ENCODE measurements around the gene AKAP8. TPM values are rescaled to one million over a fixed set of nuclear protein-coding genes. Genes with fewer than 3 reads are reported as not detected.

The AKAP8 gene
- total RNA-seq, 1 donor from 2014 or later: 41.3 TPM

GRCh38 chr19:15323496-15324235 lies 55.9 kb downstream of the AKAP8 start:
- Mint-ChIP-seq H3K4me1 (peaks cover 76% of the 10 kb centered on the region), H3K36me3 (ENCODE audit: low read depth) (no peaks in the 10 kb centered on the region), H3K27ac (ENCODE audit: unreplicated experiment) (no peak overlapping the region), H3K27me3 (ENCODE audit: low read depth) (no peaks in the 10 kb centered on the region), H3K9me3 (peaks cover 2% of the 10 kb centered on the region), H3K4me3 (no peak overlapping the region)
- no peak for TF ChIP-seq CTCF (conservative IDR thresholded peaks at IDR 0.05)
- DNase-seq (ENCODE audit: low read depth, low spot score): no peak

- DNase-seq (ENCODE audit: low read depth, low spot score): no peak
- TF ChIP-seq CTCF (conservative IDR thresholded peaks at IDR 0.05): no peak
- Mint-ChIP-seq H3K27me3 (ENCODE audit: low read depth) (no peaks in the 10 kb centered on the region), H3K36me3 (ENCODE audit: low read depth) (no peaks in the 10 kb centered on the region), H3K27ac (ENCODE audit: unreplicated experiment) (peak overlapping the region; percentile 35), H3K9me3 (peaks cover 2% of the 10 kb centered on the region), H3K4me1 (peaks cover 78% of the 10 kb centered on the region), H3K4me3 (peak overlapping the region; percentile 2)
Observed at GRCh38 chr19:15321739-15322138, 57.8 kb downstream of the AKAP8 start.

GRCh38 chr19:15320116-15320515 lies 59.5 kb downstream of the AKAP8 start:
- no peak overlapping the region for H3K27ac Mint-ChIP-seq (ENCODE audit: unreplicated experiment)
- H3K4me1 Mint-ChIP-seq: peaks cover 73% of the 10 kb centered on the region
- no peak for DNase-seq (ENCODE audit: low read depth, low spot score)
- no peaks in the 10 kb centered on the region for H3K27me3 Mint-ChIP-seq (ENCODE audit: low read depth)
- no peak overlapping the region for H3K4me3 Mint-ChIP-seq
- H3K36me3 Mint-ChIP-seq (ENCODE audit: low read depth): no peaks in the 10 kb centered on the region
- H3K9me3 Mint-ChIP-seq: peaks cover 2% of the 10 kb centered on the region
- no peak for TF ChIP-seq CTCF (conservative IDR thresholded peaks at IDR 0.05)

- Mint-ChIP-seq H3K9me3 (peaks cover 2% of the 10 kb centered on the region), H3K27ac (ENCODE audit: unreplicated experiment) (no peak overlapping the region), H3K27me3 (ENCODE audit: low read depth) (no peaks in the 10 kb centered on the region), H3K4me3 (no peak overlapping the region), H3K4me1 (peaks cover 67% of the 10 kb centered on the region), H3K36me3 (ENCODE audit: low read depth) (no peaks in the 10 kb centered on the region)
- DNase-seq (ENCODE audit: low read depth, low spot score): no peak
- no peak for TF ChIP-seq CTCF (conservative IDR thresholded peaks at IDR 0.05)
Observed at GRCh38 chr19:15318241-15318691, 61.3 kb downstream of the AKAP8 start.

- H3K4me3 Mint-ChIP-seq: peak overlapping the region; percentile 11
- no peak for TF ChIP-seq CTCF (conservative IDR thresholded peaks at IDR 0.05)
- peaks cover 65% of the 10 kb centered on the region for H3K4me1 Mint-ChIP-seq
- no peak for DNase-seq (ENCODE audit: low read depth, low spot score)
- peaks cover 2% of the 10 kb centered on the region for H3K9me3 Mint-ChIP-seq
- no peak overlapping the region for H3K27ac Mint-ChIP-seq (ENCODE audit: unreplicated experiment)
- no peaks in the 10 kb centered on the region for H3K36me3 Mint-ChIP-seq (ENCODE audit: low read depth)
- H3K27me3 Mint-ChIP-seq (ENCODE audit: low read depth): no peaks in the 10 kb centered on the region
Observed at GRCh38 chr19:15317392-15318071, 62.1 kb downstream of the AKAP8 start.

Data from neural crest cell (in vitro differentiated cells).